ENCODE measurements around the gene IGF1R.

- TF ChIP-seq POLR2A (IDR thresholded peaks at IDR 0.05), result no peak
- no peak for TF ChIP-seq CTCF (IDR thresholded peaks at IDR 0.05)
- no peak for TF ChIP-seq POLR2AphosphoS5 (IDR thresholded peaks at IDR 0.05)
Observed at GRCh38 chr15:98737159-98737558, 88.8 kb downstream of the IGF1R start.

Measured in transverse colon (tissue), 4 donors.